PC-9 (cell line): ENCODE measurements around the gene SLC26A4.

Experiments
- EZH2 ChIP-seq: fragments of 200-600 bp; sonication (generic); IDR thresholded peaks from 2 replicates; pipeline ENCODE4 v1.8.0; 2017; ENCODE audit warnings: antibody characterized with exemption, low read depth
- TF ChIP-seq, protein P1 (sequence below): fragments of 200-600 bp; sonication (generic); conservative IDR thresholded peaks from 2 replicates; pipeline ENCODE4 v1.6.1; 2017; ENCODE audit warnings: mixed run types, antibody characterized with exemption, mild to moderate bottlenecking, moderate library complexity

DNA sequence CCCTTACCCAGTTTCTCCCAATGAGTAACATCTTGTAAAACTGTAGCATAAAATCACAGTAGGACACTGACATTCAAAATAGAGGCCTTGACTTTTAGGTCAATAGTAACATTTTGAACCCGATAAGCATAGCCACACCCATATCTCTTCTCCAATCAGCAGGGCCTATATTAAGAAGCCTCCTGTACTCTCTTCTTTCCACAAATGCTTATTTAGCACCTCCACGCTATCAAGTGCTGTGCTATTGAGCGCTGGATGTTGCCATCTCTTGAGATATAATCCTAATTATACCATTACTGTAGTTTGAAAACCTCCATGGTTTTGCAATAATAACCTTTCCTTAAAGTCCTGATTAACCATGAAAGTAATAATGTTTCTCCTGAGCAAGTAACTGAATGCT lies 43.2 kb downstream of the SLC26A4 start:
- TF ChIP-seq, protein P1, sequence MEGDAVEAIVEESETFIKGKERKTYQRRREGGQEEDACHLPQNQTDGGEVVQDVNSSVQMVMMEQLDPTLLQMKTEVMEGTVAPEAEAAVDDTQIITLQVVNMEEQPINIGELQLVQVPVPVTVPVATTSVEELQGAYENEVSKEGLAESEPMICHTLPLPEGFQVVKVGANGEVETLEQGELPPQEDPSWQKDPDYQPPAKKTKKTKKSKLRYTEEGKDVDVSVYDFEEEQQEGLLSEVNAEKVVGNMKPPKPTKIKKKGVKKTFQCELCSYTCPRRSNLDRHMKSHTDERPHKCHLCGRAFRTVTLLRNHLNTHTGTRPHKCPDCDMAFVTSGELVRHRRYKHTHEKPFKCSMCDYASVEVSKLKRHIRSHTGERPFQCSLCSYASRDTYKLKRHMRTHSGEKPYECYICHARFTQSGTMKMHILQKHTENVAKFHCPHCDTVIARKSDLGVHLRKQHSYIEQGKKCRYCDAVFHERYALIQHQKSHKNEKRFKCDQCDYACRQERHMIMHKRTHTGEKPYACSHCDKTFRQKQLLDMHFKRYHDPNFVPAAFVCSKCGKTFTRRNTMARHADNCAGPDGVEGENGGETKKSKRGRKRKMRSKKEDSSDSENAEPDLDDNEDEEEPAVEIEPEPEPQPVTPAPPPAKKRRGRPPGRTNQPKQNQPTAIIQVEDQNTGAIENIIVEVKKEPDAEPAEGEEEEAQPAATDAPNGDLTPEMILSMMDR: no peak
- TF ChIP-seq EZH2: no peak
